B cell (primary cell): ENCODE data around the gene GEMIN7. TPM values are rescaled to one million over a fixed set of nuclear protein-coding genes. Genes with fewer than 3 reads are reported as not detected.
A peak's percentile ranks its signal among the peaks of the same experiment; 100 is the strongest.

ENCODE experiments used
- ATAC-seq: fragments of 200-7000 bp; cut with Tn5 transposase; one replicate; pipeline ENCODE4 v1.10.0; 2021; ENCODE audit warnings: low read depth, mild to moderate bottlenecking, moderate number of reproducible peaks, moderate library complexity
- CTCF ChIA-PET: fragments of 350-600 bp; sonication (Branson Sonifier 250); formaldehyde crosslinking; loops from one replicate; lab custom pipeline; 2021; ENCODE audit warnings: antibody characterized with exemption, inconsistent platforms; lab: Charles Lee
- POLR2A ChIA-PET: fragments of 350-600 bp; sonication (Branson Sonifier 250); formaldehyde crosslinking; loops from one replicate; lab custom pipeline; 2021; ENCODE audit warnings: antibody characterized with exemption; lab: Charles Lee
- DNase-seq: peaks from one replicate; pipeline ENCODE4 v3.0.0; 2013
- H2AFZ ChIP-seq: 2 replicates; pipeline ENCODE4 v1.6.1; 2012; ENCODE audit warnings: mild to moderate bottlenecking, low read depth, low read length; ENCODE audit not compliant: insufficient read depth, poor library complexity, severe bottlenecking
- H3K27ac ChIP-seq, 2 donors: 1 replicate in 1 of 2; 2 replicates in 1 of 2; pipeline ENCODE4 v1.5.1; 2012 to 2013; ENCODE audit warnings: low read length in 2 of 2, mild to moderate bottlenecking in 2 of 2, moderate library complexity in 1 of 2
- H3K27me3 ChIP-seq, 4 experiments: fragments of 200-600 bp in 1 of 4; sonication (generic) in 1 of 4; replicated peaks in 1 of 4; 1 replicate in 2 of 4; 2 replicates in 2 of 4; pipeline versions ENCODE4 v1.6.1 to v1.7.0; 2013 to 2016; ENCODE audit warnings: low read length in 3 of 4, mild to moderate bottlenecking in 2 of 4, mixed read lengths in 1 of 4, moderate library complexity in 1 of 4; ENCODE audit not compliant: insufficient read depth in 4 of 4, control insufficient read depth in 3 of 4; ENCODE audit errors: control extremely low read depth in 1 of 4
- H3K36me3 ChIP-seq, 2 experiments: replicated peaks in 1 of 2; 1 replicate in 1 of 2; 2 replicates in 1 of 2; pipeline versions ENCODE4 v1.6.1 to v1.7.1; 2013; ENCODE audit warnings: low read length in 1 of 2; ENCODE audit not compliant: insufficient read depth in 2 of 2, control insufficient read depth in 1 of 2; ENCODE audit errors: control extremely low read depth in 1 of 2, extremely low read depth in 1 of 2
- H3K4me1 ChIP-seq, 2 donors: fragments of 200-600 bp in 1 of 2; sonication (generic) in 1 of 2; 1 replicate in 1 of 2; 2 replicates in 1 of 2; pipeline versions ENCODE4 v1.5.1 to v1.6.1; 2013 to 2017; ENCODE audit warnings: low read length in 2 of 2; ENCODE audit not compliant: control insufficient read depth in 2 of 2, insufficient read depth in 2 of 2
- H3K4me2 ChIP-seq: replicated peaks from 2 replicates; pipeline ENCODE3; 2012; ENCODE audit warnings: mild to moderate bottlenecking, low read depth, low read length; ENCODE audit not compliant: poor library complexity, severe bottlenecking
- H3K4me3 ChIP-seq, 5 experiments: fragments of 200-600 bp in 1 of 5; sonication (generic) in 1 of 5; 1 replicate in 3 of 5; 2 replicates in 2 of 5; pipeline versions ENCODE4 v1.5.1 to v1.7.0; 2011 to 2016; ENCODE audit warnings: low read length in 4 of 5, mild to moderate bottlenecking in 4 of 5, low read depth in 2 of 5, control low read depth in 1 of 5, moderate library complexity in 1 of 5; ENCODE audit not compliant: insufficient read depth in 1 of 5; ENCODE audit errors: control extremely low read depth in 1 of 5, extremely low read depth in 1 of 5
- H3K79me2 ChIP-seq: fragments of 200-600 bp; sonication (generic); one replicate; pipeline ENCODE4 v1.6.0; 2016; ENCODE audit warnings: low read length; ENCODE audit not compliant: control insufficient read depth, insufficient read depth
- H3K9ac ChIP-seq: fragments of 200-600 bp; sonication (generic); 2 replicates; pipeline ENCODE4 v1.6.1; 2017; ENCODE audit warnings: mild to moderate bottlenecking, low read length, moderate library complexity
- H3K9me3 ChIP-seq, 3 donors: one replicate each; pipeline versions ENCODE4 v1.6.1 to v1.7.1; 2013; ENCODE audit warnings: low read length in 2 of 3; ENCODE audit not compliant: control insufficient read depth in 2 of 3, insufficient read depth in 1 of 3; ENCODE audit errors: control extremely low read depth in 1 of 3
- H4K20me1 ChIP-seq: 2 replicates; pipeline ENCODE4 v1.6.0; 2012; ENCODE audit warnings: mild to moderate bottlenecking, low read length; ENCODE audit not compliant: insufficient read depth, control insufficient read depth, poor library complexity, severe bottlenecking
- H3K27ac Mint-ChIP-seq: one replicate; pipeline ENCODE4 v1.8.0; 2021; ENCODE audit warnings: mixed read lengths
- H3K27me3 Mint-ChIP-seq: one replicate; pipeline ENCODE4 v1.8.0; 2021; ENCODE audit warnings: mixed read lengths
- H3K4me1 Mint-ChIP-seq: one replicate; pipeline ENCODE4 v1.8.0; 2021; ENCODE audit warnings: mixed read lengths
- H3K4me3 Mint-ChIP-seq: one replicate; pipeline ENCODE4 v1.8.0; 2021; ENCODE audit warnings: mixed read lengths
- H3K9me3 Mint-ChIP-seq: one replicate; pipeline ENCODE4 v1.8.0; 2022; ENCODE audit warnings: mixed read lengths; ENCODE audit not compliant: insufficient read depth
- CTCF ChIP-seq: fragments of 200-600 bp; IDR thresholded peaks from one replicate; pipeline ENCODE4 v1.8.0; 2022; ENCODE audit warnings: antibody characterized with exemption, mild to moderate bottlenecking
- EZH2 ChIP-seq: IDR thresholded peaks from 2 replicates; pipeline ENCODE4 v1.6.1; 2012; ENCODE audit warnings: borderline replicate concordance, low read depth, mild to moderate bottlenecking, moderate library complexity, low read length; ENCODE audit not compliant: insufficient read depth, poor library complexity, severe bottlenecking
- WGBS: methylation state at CpG from one replicate; pipeline ENCODE4 v1.1.5; 2013; ENCODE audit warnings: missing lambda C conversion rate; ENCODE audit not compliant: insufficient coverage; 5-methylcytosine and 5-hydroxymethylcytosine counted together
- intact Hi-C: fragments of 100-400 bp; cut with micrococcal nuclease; formaldehyde crosslinking; loops from one replicate; pipeline ENCODE4 v1.10.0; 2022
- polyA plus RNA-seq: library from polyadenylated mRNA; depleted of rRNA; stranded (reverse); fragments of >200 nt; gene quantifications from 2 replicates; pipeline ENCODE4 v1.2.3, GENCODE V29; 2012
- total RNA-seq, 2 donors: library from RNA; stranded (reverse); fragments of 120-200 nt in 1 of 2; gene quantifications; 1 replicate in 1 of 2; 2 replicates in 1 of 2; pipeline versions ENCODE4 v1.2.3 to v1.2.4, GENCODE V29; 2013 to 2022

GEMIN7 gene
- total and polyA plus RNA-seq, 2 donors (not counting 1 experiment from before 2014, with no cell fraction given) = 43.0 to 89.4 TPM

GRCh38 chr19:45071969-45072790 is 6.9 kb upstream of the GEMIN7 start:
- no peaks in the 10 kb centered on the region for H3K27me3 ChIP-seq
- H3K36me3 ChIP-seq = peaks cover 0 to 68% of the 10 kb centered on the region in 2 experiments
- Mint-ChIP-seq H3K27ac (peak overlapping the region; percentile 81), H3K4me1 (peaks cover 47% of the 10 kb centered on the region), H3K4me3 (no peak overlapping the region), H3K27me3 (no peaks in the 10 kb centered on the region), H3K9me3 (no peaks in the 10 kb centered on the region)
- H3K4me1 ChIP-seq = peaks cover 17 to 36% of the 10 kb centered on the region in 2 donors
- no peak overlapping the region for H3K4me2 ChIP-seq
- no peak for DNase-seq
- no peak overlapping the region for H2AFZ ChIP-seq
- WGBS = 95% methylated on average over 33 of the region's 34 CpGs
- intact Hi-C loops = no loop called here
- no peak overlapping the region for H3K27ac ChIP-seq
- peaks cover 86% of the 10 kb centered on the region for H4K20me1 ChIP-seq
- no peak overlapping the region for H3K9ac ChIP-seq
- no peak for ATAC-seq
- peaks cover 37% of the 10 kb centered on the region for H3K79me2 ChIP-seq
- no peak overlapping the region for H3K4me3 ChIP-seq
- POLR2A ChIA-PET = interaction anchor here (0.6 to 1.7 kb wide), 3 partner anchors 20 to 72 kb away, joined by 3 to 5 read pairs (median 3); no protein-coding TSS in a partner anchor
- CTCF ChIA-PET = interaction anchor here (0.6 to 0.7 kb wide), 3 partner anchors 9 to 107 kb away, joined by 3 read pairs; no protein-coding TSS in a partner anchor
- TF ChIP-seq EZH2 (no peak), CTCF (no peak)
- H3K9me3 ChIP-seq = no peaks in the 10 kb centered on the region
